Measurements from ENCODE around the gene ZBTB7C.

DNA sequence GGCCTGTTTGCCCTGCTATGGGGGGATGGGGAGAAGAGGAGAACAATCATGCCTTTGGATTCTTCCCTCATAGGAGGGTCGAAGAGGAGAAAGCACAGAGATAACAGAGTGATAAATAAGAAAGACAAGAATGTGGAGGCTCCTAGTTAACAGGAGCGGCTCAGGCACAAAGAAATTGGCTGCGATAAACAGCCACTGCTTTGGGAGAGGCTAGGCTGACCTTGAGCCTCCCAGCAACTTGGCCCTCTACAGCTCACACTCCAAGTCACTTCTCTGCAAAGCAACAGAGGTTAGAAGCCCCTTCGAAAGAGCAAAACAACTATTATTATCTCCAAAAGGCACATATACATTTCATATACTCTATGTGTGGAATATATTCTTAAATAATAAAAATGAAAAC is 69.5 kb downstream of the ZBTB7C start:
- TF ChIP-seq, protein P1, sequence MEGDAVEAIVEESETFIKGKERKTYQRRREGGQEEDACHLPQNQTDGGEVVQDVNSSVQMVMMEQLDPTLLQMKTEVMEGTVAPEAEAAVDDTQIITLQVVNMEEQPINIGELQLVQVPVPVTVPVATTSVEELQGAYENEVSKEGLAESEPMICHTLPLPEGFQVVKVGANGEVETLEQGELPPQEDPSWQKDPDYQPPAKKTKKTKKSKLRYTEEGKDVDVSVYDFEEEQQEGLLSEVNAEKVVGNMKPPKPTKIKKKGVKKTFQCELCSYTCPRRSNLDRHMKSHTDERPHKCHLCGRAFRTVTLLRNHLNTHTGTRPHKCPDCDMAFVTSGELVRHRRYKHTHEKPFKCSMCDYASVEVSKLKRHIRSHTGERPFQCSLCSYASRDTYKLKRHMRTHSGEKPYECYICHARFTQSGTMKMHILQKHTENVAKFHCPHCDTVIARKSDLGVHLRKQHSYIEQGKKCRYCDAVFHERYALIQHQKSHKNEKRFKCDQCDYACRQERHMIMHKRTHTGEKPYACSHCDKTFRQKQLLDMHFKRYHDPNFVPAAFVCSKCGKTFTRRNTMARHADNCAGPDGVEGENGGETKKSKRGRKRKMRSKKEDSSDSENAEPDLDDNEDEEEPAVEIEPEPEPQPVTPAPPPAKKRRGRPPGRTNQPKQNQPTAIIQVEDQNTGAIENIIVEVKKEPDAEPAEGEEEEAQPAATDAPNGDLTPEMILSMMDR (IDR thresholded peaks at IDR 0.05) = no peak
- TF ChIP-seq EZH2phosphoT487 (IDR thresholded peaks at IDR 0.05) = no peak
